Measurements from ENCODE around the gene GLS. TPM values are rescaled to one million over a fixed set of nuclear protein-coding genes. Genes with fewer than 3 reads are reported as not detected.
"Not testable (repeated sequence)": the region's sequence is repeated elsewhere in the genome, so short reads cannot be mapped to it uniquely, and the experiment has no call there.

Gene GLS
- polyA plus RNA-seq, 1 donor from 2014 or later: 40.3 TPM

GRCh38 chr2:190847504-190848081 is 33.0 kb upstream of the GLS start:
- Mint-ChIP-seq H3K4me3 (no peak overlapping the region), H3K4me1 (peaks cover 3 to 4% (median 3%) of the 10 kb centered on the region in 3 donors), H3K36me3 (peaks cover 5% of the 10 kb centered on the region), H3K27me3 (no peaks in the 10 kb centered on the region), H3K9me3 (no peaks in the 10 kb centered on the region), H3K27ac (no peak overlapping the region)

GRCh38 chr2:190849774-190850173 is 30.8 kb upstream of the GLS start:
- no peak overlapping the region for H3K27ac Mint-ChIP-seq
- H3K4me3 Mint-ChIP-seq: no peak overlapping the region
- peaks cover 2% of the 10 kb centered on the region for H3K36me3 Mint-ChIP-seq
- H3K27me3 Mint-ChIP-seq: no peaks in the 10 kb centered on the region
- H3K9me3 Mint-ChIP-seq: no peaks in the 10 kb centered on the region
- H3K4me1 Mint-ChIP-seq: peaks cover 3 to 5% (median 4%) of the 10 kb centered on the region in 3 donors

- H3K4me1 Mint-ChIP-seq, H3K9me3 Mint-ChIP-seq, H3K27ac Mint-ChIP-seq, H3K27me3 Mint-ChIP-seq, H3K4me3 Mint-ChIP-seq, H3K36me3 Mint-ChIP-seq: not testable (repeated sequence)
Observed at GRCh38 chr2:190853022-190853421, 27.6 kb upstream of the GLS start.

GRCh38 chr2:190853531-190854383 is 26.9 kb upstream of the GLS start:
- peaks cover 3 to 5% (median 4%) of the 10 kb centered on the region in 3 donors for H3K4me1 Mint-ChIP-seq
- no peak overlapping the region for H3K4me3 Mint-ChIP-seq
- peaks cover 4% of the 10 kb centered on the region for H3K36me3 Mint-ChIP-seq
- no peaks in the 10 kb centered on the region for H3K27me3 Mint-ChIP-seq
- H3K27ac Mint-ChIP-seq: peak overlapping the region in 1 of 3 donors; percentile 71
- no peaks in the 10 kb centered on the region for H3K9me3 Mint-ChIP-seq

GRCh38 chr2:190854726-190855125 is 25.9 kb upstream of the GLS start:
- Mint-ChIP-seq H3K27ac (no peak overlapping the region), H3K4me1 (peaks cover 2 to 4% (median 3%) of the 10 kb centered on the region in 3 donors), H3K36me3 (peaks cover 4% of the 10 kb centered on the region), H3K9me3 (no peaks in the 10 kb centered on the region), H3K27me3 (no peaks in the 10 kb centered on the region), H3K4me3 (no peak overlapping the region)

GRCh38 chr2:190855245-190855644 is 25.4 kb upstream of the GLS start:
- peaks cover 2 to 3% (median 2%) of the 10 kb centered on the region in 3 donors for H3K4me1 Mint-ChIP-seq
- no peak overlapping the region for H3K4me3 Mint-ChIP-seq
- no peaks in the 10 kb centered on the region for H3K9me3 Mint-ChIP-seq
- no peak overlapping the region for H3K27ac Mint-ChIP-seq
- no peaks in the 10 kb centered on the region for H3K27me3 Mint-ChIP-seq
- peaks cover 4% of the 10 kb centered on the region for H3K36me3 Mint-ChIP-seq

GRCh38 chr2:190856985-190857384 is 23.6 kb upstream of the GLS start:
- Mint-ChIP-seq H3K36me3 (peaks cover 6% of the 10 kb centered on the region), H3K4me1 (peaks cover 0 to 2% (median 0%) of the 10 kb centered on the region in 3 donors), H3K9me3 (peaks cover 0 to 1% (median 0%) of the 10 kb centered on the region in 3 donors), H3K27me3 (no peaks in the 10 kb centered on the region), H3K4me3 (no peak overlapping the region), H3K27ac (no peak overlapping the region)

GRCh38 chr2:190858817-190859216 is 21.8 kb upstream of the GLS start:
- Mint-ChIP-seq H3K27me3 (no peaks in the 10 kb centered on the region), H3K27ac (no peak overlapping the region)

GRCh38 chr2:190859347-190860297 is 21.0 kb upstream of the GLS start:
- Mint-ChIP-seq H3K27ac (peak overlapping the region in 1 of 3 donors; percentile 4), H3K4me1 (no peaks in the 10 kb centered on the region), H3K4me3 (no peak overlapping the region), H3K27me3 (no peaks in the 10 kb centered on the region), H3K36me3 (peaks cover 15% of the 10 kb centered on the region), H3K9me3 (peaks cover 0 to 3% (median 0%) of the 10 kb centered on the region in 3 donors)

More at GRCh38 chr2:190858817-190859216, 21.8 kb upstream of the GLS start:
- Mint-ChIP-seq H3K4me3 (no peak overlapping the region), H3K36me3 (peaks cover 15% of the 10 kb centered on the region), H3K9me3 (peaks cover 0 to 3% (median 0%) of the 10 kb centered on the region in 3 donors), H3K4me1 (peaks cover 0 to 2% (median 0%) of the 10 kb centered on the region in 3 donors)

GRCh38 chr2:190860985-190861680 is 19.5 kb upstream of the GLS start:
- H3K36me3 Mint-ChIP-seq: peaks cover 20% of the 10 kb centered on the region

GRCh38 chr2:190862128-190862527 is 18.5 kb upstream of the GLS start:
- H3K27ac Mint-ChIP-seq, H3K4me1 Mint-ChIP-seq, H3K4me3 Mint-ChIP-seq, H3K9me3 Mint-ChIP-seq, H3K27me3 Mint-ChIP-seq: not testable (repeated sequence)
- H3K36me3 Mint-ChIP-seq: peaks cover 25% of the 10 kb centered on the region

More at GRCh38 chr2:190860985-190861680, 19.5 kb upstream of the GLS start:
- no peak overlapping the region for H3K27ac Mint-ChIP-seq
- H3K4me3 Mint-ChIP-seq: no peak overlapping the region
- H3K9me3 Mint-ChIP-seq: peaks cover 0 to 3% (median 0%) of the 10 kb centered on the region in 3 donors
- H3K27me3 Mint-ChIP-seq: no peaks in the 10 kb centered on the region
- H3K4me1 Mint-ChIP-seq: peaks cover 0 to 2% (median 0%) of the 10 kb centered on the region in 3 donors

GRCh38 chr2:190862571-190862991 is 18.0 kb upstream of the GLS start:
- H3K27ac Mint-ChIP-seq: no peak overlapping the region
- no peak overlapping the region for H3K4me3 Mint-ChIP-seq
- peaks cover 0 to 3% (median 0%) of the 10 kb centered on the region in 3 donors for H3K9me3 Mint-ChIP-seq
- H3K27me3 Mint-ChIP-seq: no peaks in the 10 kb centered on the region
- peaks cover 27% of the 10 kb centered on the region for H3K36me3 Mint-ChIP-seq
- peaks cover 0 to 2% (median 0%) of the 10 kb centered on the region in 3 donors for H3K4me1 Mint-ChIP-seq

- Mint-ChIP-seq H3K27me3 (no peaks in the 10 kb centered on the region), H3K27ac (no peak overlapping the region), H3K4me1 (peaks cover 0 to 2% (median 0%) of the 10 kb centered on the region in 3 donors), H3K9me3 (peaks cover 0 to 4% (median 3%) of the 10 kb centered on the region in 3 donors), H3K4me3 (no peak overlapping the region), H3K36me3 (peaks cover 31% of the 10 kb centered on the region)
Observed at GRCh38 chr2:190863946-190864345, 16.7 kb upstream of the GLS start.

- Mint-ChIP-seq H3K27ac (no peak overlapping the region), H3K4me3 (no peak overlapping the region), H3K36me3 (peaks cover 32% of the 10 kb centered on the region), H3K9me3 (peaks cover 0 to 4% (median 3%) of the 10 kb centered on the region in 3 donors), H3K27me3 (no peaks in the 10 kb centered on the region), H3K4me1 (peaks cover 0 to 2% (median 0%) of the 10 kb centered on the region in 3 donors)
Observed at GRCh38 chr2:190864375-190864774, 16.2 kb upstream of the GLS start.
